ENCODE data around the gene GDF15.

DNA sequence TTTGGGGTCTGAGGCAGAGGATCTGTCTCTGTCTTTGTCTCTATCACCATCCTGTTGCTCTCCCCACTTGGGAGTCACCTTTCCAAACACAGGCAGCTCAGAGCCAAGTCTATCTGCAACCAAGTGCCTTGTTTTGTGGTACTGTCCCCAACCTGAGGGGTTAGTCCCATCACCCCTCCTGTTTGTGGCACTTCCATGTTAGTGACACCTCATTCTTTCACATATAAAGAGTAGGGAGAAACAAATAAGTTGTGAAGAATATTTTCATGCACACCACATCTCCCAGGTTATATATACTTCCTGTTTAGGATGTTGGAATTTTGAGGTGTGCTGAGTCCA is 3.7 kb downstream of the GDF15 start:
- TF ChIP-seq, protein P1, sequence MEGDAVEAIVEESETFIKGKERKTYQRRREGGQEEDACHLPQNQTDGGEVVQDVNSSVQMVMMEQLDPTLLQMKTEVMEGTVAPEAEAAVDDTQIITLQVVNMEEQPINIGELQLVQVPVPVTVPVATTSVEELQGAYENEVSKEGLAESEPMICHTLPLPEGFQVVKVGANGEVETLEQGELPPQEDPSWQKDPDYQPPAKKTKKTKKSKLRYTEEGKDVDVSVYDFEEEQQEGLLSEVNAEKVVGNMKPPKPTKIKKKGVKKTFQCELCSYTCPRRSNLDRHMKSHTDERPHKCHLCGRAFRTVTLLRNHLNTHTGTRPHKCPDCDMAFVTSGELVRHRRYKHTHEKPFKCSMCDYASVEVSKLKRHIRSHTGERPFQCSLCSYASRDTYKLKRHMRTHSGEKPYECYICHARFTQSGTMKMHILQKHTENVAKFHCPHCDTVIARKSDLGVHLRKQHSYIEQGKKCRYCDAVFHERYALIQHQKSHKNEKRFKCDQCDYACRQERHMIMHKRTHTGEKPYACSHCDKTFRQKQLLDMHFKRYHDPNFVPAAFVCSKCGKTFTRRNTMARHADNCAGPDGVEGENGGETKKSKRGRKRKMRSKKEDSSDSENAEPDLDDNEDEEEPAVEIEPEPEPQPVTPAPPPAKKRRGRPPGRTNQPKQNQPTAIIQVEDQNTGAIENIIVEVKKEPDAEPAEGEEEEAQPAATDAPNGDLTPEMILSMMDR (IDR thresholded peaks at IDR 0.05) = no peak
- TF ChIP-seq POLR2A (IDR thresholded peaks at IDR 0.05) = no peak
- TF ChIP-seq EP300 (IDR thresholded peaks at IDR 0.05) = no peak
